HUDEP-2 (cell line): ENCODE results near the gene OR9Q1.

Experiments used
- DNase-seq, 76 experiments: peaks; one replicate each; lab custom pipeline; 2025; ENCODE audit not compliant: unreplicated experiment in 76 of 76; lab: John Stamatoyannopoulos, UW

Gene OR9Q1

DNA sequence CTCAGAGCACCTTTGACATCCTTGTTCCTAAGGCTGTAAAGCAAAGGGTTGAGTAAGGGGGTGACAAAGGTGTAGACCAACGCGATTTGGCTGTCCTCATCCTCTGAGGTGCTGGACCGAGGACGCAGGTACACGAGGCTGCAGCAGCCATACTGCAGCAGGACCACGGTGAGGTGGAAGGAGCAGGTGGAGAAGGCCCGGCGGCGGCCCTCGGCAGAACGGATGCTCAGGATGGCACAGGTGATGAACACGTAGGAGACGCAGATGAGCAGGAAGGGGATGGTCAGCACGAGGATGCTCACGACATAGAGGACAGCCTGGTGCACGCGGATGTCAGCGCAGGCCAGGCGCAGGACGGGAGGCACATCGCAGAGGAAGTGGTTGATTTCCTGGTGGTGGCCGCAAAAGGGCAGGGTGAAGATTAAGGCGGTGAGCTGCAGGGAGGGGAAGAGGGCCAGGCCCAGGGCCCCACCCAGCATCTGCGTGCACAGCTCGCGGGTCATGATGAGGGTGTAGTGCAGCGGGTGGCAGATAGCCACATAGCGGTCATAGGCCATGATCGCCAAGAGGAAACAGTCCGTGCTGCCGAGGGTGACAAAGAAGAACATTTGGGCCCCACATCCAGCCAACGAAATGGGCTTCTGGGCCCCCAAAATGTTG lies 204.4 kb downstream of the OR9Q1 start:
- no peak for DNase-seq
